ENCODE results near the gene IFNA1. TPM values are rescaled to one million over a fixed set of nuclear protein-coding genes. Genes with fewer than 3 reads are reported as not detected.
A peak's percentile ranks its signal among the peaks of the same experiment; 100 is the strongest.

IFNA1 gene
- total RNA-seq, 4 donors from 2014 or later: not detected

DNA sequence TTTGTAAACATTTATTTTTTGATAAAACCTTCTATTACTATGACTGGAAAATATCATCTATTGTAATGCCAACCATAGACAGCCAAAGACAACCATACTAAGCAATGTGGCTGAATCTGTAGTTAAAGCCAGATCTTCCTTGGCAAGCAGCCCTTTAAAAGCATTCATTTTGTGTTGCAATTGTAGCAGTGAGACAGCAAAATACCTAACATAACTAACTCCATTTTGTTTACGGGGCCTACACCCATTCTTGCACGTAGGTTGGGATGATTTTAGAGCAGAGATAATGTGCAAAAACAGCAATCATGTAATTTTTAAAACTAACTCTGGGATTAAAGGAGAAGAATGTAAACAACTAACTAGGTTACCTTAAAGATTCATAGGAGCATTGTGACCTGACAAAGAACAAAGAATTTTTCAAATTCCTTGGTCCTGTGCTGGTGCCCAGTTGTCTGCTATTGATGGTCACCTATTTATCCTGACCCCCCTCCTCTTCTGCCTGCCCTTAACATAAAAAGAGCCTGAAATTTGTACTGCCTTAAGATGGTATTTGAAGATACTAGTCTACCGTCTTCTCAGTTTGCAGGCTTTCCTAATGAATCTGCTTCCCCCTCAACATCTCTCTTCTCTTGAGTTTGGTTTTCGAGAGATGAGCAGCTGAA, 10.6 kb downstream of the IFNA1 start:
- Histone ChIP-seq H3K4me3 (no peak overlapping the region), H3K27ac (no peak overlapping the region), H3K36me3 (no peaks in the 10 kb centered on the region), H3K9me3 (no peaks in the 10 kb centered on the region), H3K4me1 (no peaks in the 10 kb centered on the region), H3K27me3 (peaks cover 0 to 3% (median 0%) of the 10 kb centered on the region in 4 donors)
- intact Hi-C loops (cut with DNase I): no loop called here
- WGBS, 2 donors: 85 to 87% methylated on average over 4 of the region's 4 CpGs
- TF ChIP-seq, protein P1, sequence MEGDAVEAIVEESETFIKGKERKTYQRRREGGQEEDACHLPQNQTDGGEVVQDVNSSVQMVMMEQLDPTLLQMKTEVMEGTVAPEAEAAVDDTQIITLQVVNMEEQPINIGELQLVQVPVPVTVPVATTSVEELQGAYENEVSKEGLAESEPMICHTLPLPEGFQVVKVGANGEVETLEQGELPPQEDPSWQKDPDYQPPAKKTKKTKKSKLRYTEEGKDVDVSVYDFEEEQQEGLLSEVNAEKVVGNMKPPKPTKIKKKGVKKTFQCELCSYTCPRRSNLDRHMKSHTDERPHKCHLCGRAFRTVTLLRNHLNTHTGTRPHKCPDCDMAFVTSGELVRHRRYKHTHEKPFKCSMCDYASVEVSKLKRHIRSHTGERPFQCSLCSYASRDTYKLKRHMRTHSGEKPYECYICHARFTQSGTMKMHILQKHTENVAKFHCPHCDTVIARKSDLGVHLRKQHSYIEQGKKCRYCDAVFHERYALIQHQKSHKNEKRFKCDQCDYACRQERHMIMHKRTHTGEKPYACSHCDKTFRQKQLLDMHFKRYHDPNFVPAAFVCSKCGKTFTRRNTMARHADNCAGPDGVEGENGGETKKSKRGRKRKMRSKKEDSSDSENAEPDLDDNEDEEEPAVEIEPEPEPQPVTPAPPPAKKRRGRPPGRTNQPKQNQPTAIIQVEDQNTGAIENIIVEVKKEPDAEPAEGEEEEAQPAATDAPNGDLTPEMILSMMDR (IDR thresholded peaks at IDR 0.05): no peak
- TF ChIP-seq POLR2A (IDR thresholded peaks at IDR 0.05): no peak
- DNase-seq: no peak

- H3K9me3 ChIP-seq: no peaks in the 10 kb centered on the region
- DNase-seq: no peak
- no peak for TF ChIP-seq POLR2A (IDR thresholded peaks at IDR 0.05)
- TF ChIP-seq, protein P1 (IDR thresholded peaks at IDR 0.05): no peak
- intact Hi-C loops (cut with DNase I): no loop called here
- WGBS, 2 donors: 73 to 86% methylated on average over 4 of the region's 4 CpGs
- no peak overlapping the region for H3K27ac ChIP-seq
- H3K4me1 ChIP-seq: no peaks in the 10 kb centered on the region
- no peaks in the 10 kb centered on the region for H3K36me3 ChIP-seq
- peaks cover 0 to 3% (median 0%) of the 10 kb centered on the region in 4 donors for H3K27me3 ChIP-seq
- H3K4me3 ChIP-seq: no peak overlapping the region
Measured at GRCh38 chr9:21452681-21453080, 12.4 kb downstream of the IFNA1 start.

DNA sequence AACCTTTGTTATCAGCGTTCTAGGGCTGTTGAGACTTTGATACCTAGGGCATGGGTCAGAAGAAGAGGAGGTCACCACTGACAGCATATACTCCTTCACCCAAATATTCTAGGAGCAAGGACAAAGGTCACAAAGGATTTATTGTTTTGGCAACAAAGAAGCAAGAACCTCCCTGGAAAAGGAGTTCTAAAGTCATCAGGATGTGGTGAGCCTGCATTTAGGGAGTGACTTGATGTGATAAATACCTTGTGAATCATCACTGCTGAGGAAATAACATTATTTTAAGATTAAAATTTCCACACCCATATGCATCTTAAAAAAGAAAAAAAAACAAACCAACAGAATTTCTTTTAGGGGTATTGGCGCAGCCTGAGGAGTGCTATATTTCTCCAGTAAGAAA, 13.9 kb downstream of the IFNA1 start:
- TF ChIP-seq, protein P1 (IDR thresholded peaks at IDR 0.05): no peak
- TF ChIP-seq POLR2A (IDR thresholded peaks at IDR 0.05): no peak
- no peak for DNase-seq
- WGBS, 2 donors: 66 to 74% methylated on average over 2 of the region's 2 CpGs

GRCh38 chr9:21455320-21455719, 15.1 kb downstream of the IFNA1 start:
- no peak for TF ChIP-seq POLR2A (IDR thresholded peaks at IDR 0.05)
- TF ChIP-seq, protein P1 (IDR thresholded peaks at IDR 0.05): peak; percentile 17 to 70 (median 50)
- no peaks in the 10 kb centered on the region for H3K36me3 ChIP-seq
- no peaks in the 10 kb centered on the region for H3K4me1 ChIP-seq
- no peak overlapping the region for H3K4me3 ChIP-seq
- no peaks in the 10 kb centered on the region for H3K9me3 ChIP-seq
- intact Hi-C loops (cut with DNase I): no loop called here
- no peak overlapping the region for H3K27ac ChIP-seq
- no peaks in the 10 kb centered on the region for H3K27me3 ChIP-seq
- DNase-seq: no peak

More for the DNA sequence above, 13.9 kb downstream of the IFNA1 start:
- intact Hi-C loops (cut with DNase I): no loop called here
- H3K27ac ChIP-seq: no peak overlapping the region
- H3K4me3 ChIP-seq: no peak overlapping the region
- H3K9me3 ChIP-seq: no peaks in the 10 kb centered on the region
- H3K4me1 ChIP-seq: no peaks in the 10 kb centered on the region
- no peaks in the 10 kb centered on the region for H3K27me3 ChIP-seq
- no peaks in the 10 kb centered on the region for H3K36me3 ChIP-seq

DNA sequence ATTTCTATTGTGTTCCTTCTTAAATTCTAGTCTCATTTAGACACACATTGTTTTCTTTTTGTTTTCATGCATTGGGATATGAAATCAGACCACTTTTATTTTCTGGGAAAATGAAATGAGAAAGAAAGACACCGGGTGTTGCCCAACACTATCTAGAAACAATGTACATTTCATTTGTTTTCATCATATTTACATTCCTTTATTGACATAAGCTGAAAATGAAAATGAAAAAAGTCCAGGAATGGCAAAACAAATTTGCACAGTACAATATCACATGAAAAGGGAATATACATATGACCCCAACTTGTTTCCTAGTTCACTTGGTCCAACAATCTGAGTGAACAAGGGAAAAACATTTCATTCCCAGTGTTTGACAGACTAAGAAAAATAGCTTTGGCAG, 21.1 kb downstream of the IFNA1 start:
- Histone ChIP-seq H3K36me3 (no peaks in the 10 kb centered on the region), H3K4me3 (no peak overlapping the region), H3K9me3 (peaks cover 0 to 13% (median 0%) of the 10 kb centered on the region in 3 donors), H3K4me1 (no peaks in the 10 kb centered on the region), H3K27me3 (no peaks in the 10 kb centered on the region), H3K27ac (no peak overlapping the region)
- no peak for DNase-seq
- TF ChIP-seq, protein P1 (IDR thresholded peaks at IDR 0.05): no peak
- no peak for TF ChIP-seq POLR2A (IDR thresholded peaks at IDR 0.05)
- intact Hi-C loops (cut with DNase I): loop anchor here (10.0 kb wide), 1 partner anchor 333 kb away; no protein-coding TSS in a partner anchor
- 52 to 67% methylated on average over 1 of the region's 1 CpG for WGBS, 2 donors

Data from esophagus squamous epithelium (tissue), 5 donors.